Renal cortex interstitium (tissue), 15 donors: ENCODE results near the gene ERLEC1. TPM values are rescaled to one million over a fixed set of nuclear protein-coding genes. Genes with fewer than 3 reads are reported as not detected.
"Not testable (repeated sequence)": the region's sequence is repeated elsewhere in the genome, so short reads cannot be mapped to it uniquely, and the experiment has no call there.

Experiments used
- DNase-seq, 11 donors: peaks; one replicate each; pipeline ENCODE4 v3.0.0-alpha.2; 2013; ENCODE audit warnings: low read depth in 9 of 11, low spot score in 4 of 11; ENCODE audit errors: extremely low read depth in 1 of 11
- long read RNA-seq, 16 experiments: transcript quantifications; one replicate each; lab custom pipeline, GENCODE V29; 2026
- polyA plus RNA-seq, 3 donors: library from polyadenylated mRNA; unstranded; fragments of 120-200 nt; gene quantifications; one replicate each; pipeline ENCODE4 v1.2.1, GENCODE V29; 2013; ENCODE audit not compliant: insufficient read length in 3 of 3

The ERLEC1 gene, protein sequence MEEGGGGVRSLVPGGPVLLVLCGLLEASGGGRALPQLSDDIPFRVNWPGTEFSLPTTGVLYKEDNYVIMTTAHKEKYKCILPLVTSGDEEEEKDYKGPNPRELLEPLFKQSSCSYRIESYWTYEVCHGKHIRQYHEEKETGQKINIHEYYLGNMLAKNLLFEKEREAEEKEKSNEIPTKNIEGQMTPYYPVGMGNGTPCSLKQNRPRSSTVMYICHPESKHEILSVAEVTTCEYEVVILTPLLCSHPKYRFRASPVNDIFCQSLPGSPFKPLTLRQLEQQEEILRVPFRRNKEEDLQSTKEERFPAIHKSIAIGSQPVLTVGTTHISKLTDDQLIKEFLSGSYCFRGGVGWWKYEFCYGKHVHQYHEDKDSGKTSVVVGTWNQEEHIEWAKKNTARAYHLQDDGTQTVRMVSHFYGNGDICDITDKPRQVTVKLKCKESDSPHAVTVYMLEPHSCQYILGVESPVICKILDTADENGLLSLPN
- 10 to 100 TPM; 64.1 to 72.0 (median 67.2) TPM for polyA plus RNA-seq
- long read RNA-seq, donor 1, transcript ERLEC1-202 (13 exons, 2,271 nt), result minor isoform, 5 of 35 reads
- long read RNA-seq, donor 1, transcript ERLEC1-201 (14 exons, 2,433 nt), result major isoform, 12 of 35 reads
- long read RNA-seq, donor 1, partial matches to known transcripts, result 18 of 35 reads
- long read RNA-seq, donor 1, other reads (novel, unspliced or antisense), result 0 of 35 reads
- long read RNA-seq, donor 2, transcript ERLEC1-201 (14 exons, 2,433 nt), result major isoform, 10 of 22 reads
- long read RNA-seq, donor 2, partial matches to known transcripts, result 11 of 22 reads
- long read RNA-seq, donor 2, other reads (novel, unspliced or antisense), result 0 of 22 reads
- long read RNA-seq, donor 3, transcript ERLEC1-201 (14 exons, 2,433 nt), result major isoform, 13 of 35 reads
- long read RNA-seq, donor 3, partial matches to known transcripts, result 20 of 35 reads
- long read RNA-seq, donor 3, other reads (novel, unspliced or antisense), result 0 of 35 reads
- long read RNA-seq, donor 4, transcript ERLEC1-201 (14 exons, 2,433 nt), result major isoform, 14 of 19 reads
- long read RNA-seq, donor 4, transcript ERLEC1-202 (13 exons, 2,271 nt), result minor isoform, 5 of 19 reads
- long read RNA-seq, donor 4, partial matches to known transcripts, result 0 of 19 reads
- long read RNA-seq, donor 4, other reads (novel, unspliced or antisense), result 0 of 19 reads
- long read RNA-seq, donor 5, result 0 reads
- long read RNA-seq, donor 6, transcript ERLEC1-201 (14 exons, 2,433 nt), result major isoform, 5 of 27 reads
- long read RNA-seq, donor 6, partial matches to known transcripts, result 18 of 27 reads
- long read RNA-seq, donor 6, other reads (novel, unspliced or antisense), result 0 of 27 reads
- long read RNA-seq, donor 7, transcript ERLEC1-201 (14 exons, 2,433 nt), result minor isoform, 7 of 39 reads
- long read RNA-seq, donor 7, transcript ERLEC1-202 (13 exons, 2,271 nt), result major isoform, 12 of 39 reads
- long read RNA-seq, donor 7, partial matches to known transcripts, result 20 of 39 reads
- long read RNA-seq, donor 7, other reads (novel, unspliced or antisense), result 0 of 39 reads
- long read RNA-seq, donor 8, transcript ERLEC1-201 (14 exons, 2,433 nt), result minor isoform, 9 of 40 reads
- long read RNA-seq, donor 8, transcript ERLEC1-202 (13 exons, 2,271 nt), result major isoform, 13 of 40 reads
- long read RNA-seq, donor 8, partial matches to known transcripts, result 18 of 40 reads
- long read RNA-seq, donor 8, other reads (novel, unspliced or antisense), result 0 of 40 reads
- long read RNA-seq, donor 9, transcript ERLEC1-201 (14 exons, 2,433 nt), result major isoform, 11 of 24 reads
- long read RNA-seq, donor 9, partial matches to known transcripts, result 9 of 24 reads
- long read RNA-seq, donor 9, other reads (novel, unspliced or antisense), result 0 of 24 reads
- long read RNA-seq, donor 10, transcript ERLEC1-201 (14 exons, 2,433 nt), result major isoform, 14 of 29 reads
- long read RNA-seq, donor 10, partial matches to known transcripts, result 14 of 29 reads
- long read RNA-seq, donor 10, other reads (novel, unspliced or antisense), result 0 of 29 reads
- long read RNA-seq, donor 11, transcript ERLEC1-201 (14 exons, 2,433 nt), result major isoform, 13 of 17 reads
- long read RNA-seq, donor 11, partial matches to known transcripts, result 0 of 17 reads
- long read RNA-seq, donor 11, other reads (novel, unspliced or antisense), result 0 of 17 reads
- long read RNA-seq, donor 12, transcript ERLEC1-201 (14 exons, 2,433 nt), result major isoform, 5 of 6 reads
- long read RNA-seq, donor 12, partial matches to known transcripts, result 0 of 6 reads
- long read RNA-seq, donor 12, other reads (novel, unspliced or antisense), result 0 of 6 reads
- long read RNA-seq, donor 13, transcript ERLEC1-202 (13 exons, 2,271 nt), result minor isoform, 9 of 75 reads
- long read RNA-seq, donor 13, transcript ERLEC1-201 (14 exons, 2,433 nt), result major isoform, 21 of 75 reads
- long read RNA-seq, donor 13, partial matches to known transcripts, result 40 of 75 reads
- long read RNA-seq, donor 13, other reads (novel, unspliced or antisense), result 5 of 75 reads
- long read RNA-seq, donor 14, transcript ERLEC1-201 (14 exons, 2,433 nt), result major isoform, 16 of 21 reads
- long read RNA-seq, donor 14, partial matches to known transcripts, result 0 of 21 reads
- long read RNA-seq, donor 14, other reads (novel, unspliced or antisense), result 0 of 21 reads
- long read RNA-seq, donor 15, transcript ERLEC1-201 (14 exons, 2,433 nt), result major isoform, 7 of 9 reads
- long read RNA-seq, donor 15, partial matches to known transcripts, result 0 of 9 reads
- long read RNA-seq, donor 15, other reads (novel, unspliced or antisense), result 0 of 9 reads
- long read RNA-seq, donor 16, transcript ERLEC1-202 (13 exons, 2,271 nt), result minor isoform, 11 of 184 reads
- long read RNA-seq, donor 16, transcript ERLEC1-201 (14 exons, 2,433 nt), result major isoform, 43 of 184 reads
- long read RNA-seq, donor 16, partial matches to known transcripts, result 129 of 184 reads
- long read RNA-seq, donor 16, other reads (novel, unspliced or antisense), result 0 of 184 reads

DNA sequence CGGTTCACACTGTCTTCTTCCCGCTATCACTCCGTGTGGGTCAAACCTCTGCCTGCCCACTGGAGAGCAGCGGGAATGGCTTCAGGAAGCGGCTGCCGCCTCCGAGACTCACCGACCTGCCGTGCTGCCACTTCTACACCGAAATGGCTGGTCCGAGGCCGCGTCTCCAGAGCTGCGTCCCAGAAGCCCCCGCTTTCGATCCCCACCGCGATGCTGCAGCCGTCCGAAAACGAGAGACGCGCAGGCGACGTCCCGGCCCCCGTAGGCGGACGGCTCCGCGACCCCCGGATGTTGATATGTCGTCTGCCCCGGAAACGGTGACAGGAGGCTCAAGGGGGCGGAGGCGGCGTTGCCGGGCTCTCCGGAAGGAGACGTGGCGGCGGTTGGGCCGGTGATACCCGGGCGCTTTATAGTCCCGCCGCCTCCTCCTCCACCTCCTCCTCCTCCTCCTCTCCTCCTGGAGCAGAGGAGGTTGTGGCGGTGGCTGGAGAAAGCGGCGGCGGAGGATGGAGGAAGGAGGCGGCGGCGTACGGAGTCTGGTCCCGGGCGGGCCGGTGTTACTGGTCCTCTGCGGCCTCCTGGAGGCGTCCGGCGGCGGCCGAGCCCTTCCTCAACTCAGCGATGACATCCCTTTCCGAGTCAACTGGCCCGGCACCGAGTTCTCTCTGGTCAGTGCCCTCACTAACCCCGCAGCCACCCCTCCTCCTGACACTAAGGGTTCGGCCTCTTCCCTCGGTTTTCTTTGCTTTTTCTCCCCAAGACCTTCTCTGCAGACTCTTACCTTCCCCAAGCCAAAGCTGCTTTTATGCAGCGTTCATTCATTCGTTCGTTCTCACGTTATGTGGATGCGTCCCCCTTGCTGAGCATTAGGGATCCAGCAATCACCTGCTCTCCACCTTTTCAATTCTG is at the start of gene ERLEC1, which contains the start of gene ASB3:
Gene ERLEC1, plus strand, starts transcription at position 340 of the 909 bp plus-strand sequence. Its CDS starts 167 bp downstream, at position 507.
Gene ASB3, minus strand, starts transcription at position 249 of the 909 bp plus-strand sequence. CDS start 21,381 bp downstream, outside the sequence.
- peak; percentile 77 to 91 (median 88) for DNase-seq

DNA sequence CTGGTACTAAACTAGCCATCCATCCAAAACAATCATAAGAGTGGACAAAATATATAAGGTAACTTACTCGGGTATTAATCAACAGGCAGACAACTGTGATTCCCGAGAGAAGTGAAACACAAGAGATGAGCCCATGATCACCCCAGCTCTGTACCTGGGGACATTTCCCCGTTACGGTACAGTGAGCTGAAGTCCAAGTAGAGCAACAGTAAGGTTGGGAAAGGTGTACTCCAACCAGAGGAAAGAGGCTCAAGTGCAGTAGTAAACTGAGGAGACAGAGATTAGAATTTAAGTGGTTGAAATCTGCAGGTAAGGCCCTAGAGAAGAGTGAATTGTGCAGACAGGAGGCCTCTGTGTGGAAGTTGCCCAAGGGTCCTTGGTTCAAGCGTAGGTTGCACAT is 49.8 kb upstream of the ERLEC1 start:
- no peak for DNase-seq

DNA sequence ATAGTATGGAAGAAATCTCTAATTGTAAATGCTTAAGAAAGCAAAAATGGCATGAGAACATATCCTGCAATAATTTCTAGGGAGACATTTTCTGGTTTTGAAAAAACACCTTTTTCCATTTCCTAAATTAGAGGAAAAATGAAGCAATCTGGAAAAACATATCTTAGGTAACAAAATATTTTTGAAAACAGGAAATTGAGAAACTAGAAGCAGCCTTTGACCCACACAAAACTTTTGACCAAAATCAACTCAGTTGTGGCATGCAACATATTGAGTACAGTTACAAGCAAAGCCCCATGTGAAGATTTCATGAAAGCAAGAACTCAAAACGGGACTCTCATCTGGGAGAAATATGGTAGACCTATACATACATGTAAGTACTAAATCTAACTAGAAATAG is 47.8 kb upstream of the ERLEC1 start:
- no peak for DNase-seq

DNA sequence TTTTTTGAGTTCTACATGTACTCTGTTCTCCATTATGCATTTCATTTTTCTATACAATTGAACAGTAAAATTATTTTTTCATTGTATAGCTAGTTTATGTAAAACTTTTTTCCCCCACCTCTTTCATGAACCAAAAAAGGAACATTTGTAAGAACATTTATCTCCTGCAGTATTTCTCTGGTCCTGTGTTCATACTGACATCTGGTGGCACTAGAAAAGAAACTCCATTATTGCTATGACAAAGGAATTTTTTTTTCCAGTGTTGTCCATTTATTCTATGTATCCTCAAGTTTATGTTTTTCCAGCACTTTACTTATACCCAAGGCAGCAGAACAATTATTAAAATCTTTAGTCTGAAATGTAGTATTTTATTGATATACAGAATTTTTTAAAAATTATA is 46.7 kb upstream of the ERLEC1 start:
- peak in 6 of 11 donors; percentile 2 to 28 (median 11) for DNase-seq

DNA sequence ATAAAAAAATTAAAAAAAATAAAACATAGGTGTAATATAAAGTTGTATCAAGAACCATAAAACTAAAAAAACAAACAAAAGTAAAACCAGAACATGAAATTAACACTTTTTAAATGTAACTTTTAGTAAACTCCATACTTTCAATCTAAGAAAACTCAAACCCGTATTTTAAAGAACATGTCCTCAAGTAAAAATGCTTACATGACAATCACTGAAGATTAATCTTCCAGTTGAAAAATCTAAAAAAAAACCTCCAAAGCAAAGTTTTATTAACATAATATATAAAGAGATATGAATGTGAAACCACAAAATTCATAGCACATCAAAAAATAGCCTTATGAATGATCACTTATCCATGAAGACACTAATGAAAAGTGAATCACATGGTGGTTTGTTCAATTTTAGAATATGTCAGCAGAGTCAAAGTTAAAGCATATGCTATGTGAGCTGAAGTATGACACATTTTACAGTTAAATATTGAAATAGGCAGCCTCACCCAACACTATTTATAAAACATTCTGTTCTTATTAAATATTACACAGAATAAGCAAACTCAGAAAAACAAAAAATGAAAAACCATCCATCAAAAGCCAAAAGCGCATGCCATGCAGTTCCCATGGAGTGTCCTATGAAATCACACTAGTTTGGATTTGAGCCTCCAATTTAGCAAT is 42.3 kb upstream of the ERLEC1 start:
- DNase-seq, result no peak

DNA sequence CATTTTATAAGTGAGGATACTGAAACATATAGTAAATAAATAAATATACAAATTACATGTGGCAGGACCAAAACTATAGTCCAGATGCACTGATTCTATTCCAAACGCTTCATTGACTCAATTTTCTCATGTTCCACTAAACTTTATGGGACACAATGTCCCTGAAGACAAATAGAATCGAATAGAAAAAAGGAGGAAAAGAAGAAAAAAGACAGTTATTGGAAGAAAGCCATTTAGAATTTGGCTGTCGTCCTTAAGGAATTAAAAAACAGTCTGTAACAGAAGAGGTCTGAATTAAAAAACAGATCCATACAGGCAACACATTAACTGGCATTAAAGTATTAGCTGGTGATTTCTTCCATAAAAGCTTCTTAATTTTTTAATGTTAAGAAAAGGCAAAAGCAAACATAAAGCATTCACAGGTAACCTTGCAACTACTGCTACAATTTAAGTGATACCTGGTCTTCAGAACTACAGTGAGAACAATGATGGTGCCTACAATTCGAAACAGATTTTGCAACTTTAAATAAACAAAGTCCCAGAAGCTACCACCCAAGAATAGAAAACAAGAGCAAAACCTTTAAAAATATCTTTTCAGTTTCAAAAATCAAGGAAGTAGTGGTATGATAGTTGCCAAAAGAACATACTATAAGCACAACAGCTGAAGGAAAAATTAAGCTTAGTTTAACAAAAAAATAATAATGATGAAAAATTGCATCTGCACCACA is 36.6 kb upstream of the ERLEC1 start:
- DNase-seq, result no peak

DNA sequence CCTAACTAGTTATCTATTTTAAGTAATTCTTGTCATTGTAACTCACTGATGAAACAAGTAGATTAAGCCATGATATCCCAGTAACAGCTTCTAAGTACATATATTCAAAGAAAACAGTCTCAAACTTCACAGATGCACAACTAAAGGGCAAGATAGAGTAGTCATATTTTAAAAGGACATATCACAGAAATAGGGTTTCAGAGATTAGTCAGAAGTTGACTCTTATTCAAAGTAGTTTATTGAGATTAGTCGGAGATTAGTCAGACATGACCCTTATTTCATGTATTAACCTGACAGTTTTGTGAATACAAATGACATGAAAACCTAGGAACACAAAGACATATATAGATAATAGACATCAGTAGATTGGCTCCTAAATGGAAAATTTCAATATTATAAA is 35.1 kb upstream of the ERLEC1 start:
- DNase-seq, result no peak

DNA sequence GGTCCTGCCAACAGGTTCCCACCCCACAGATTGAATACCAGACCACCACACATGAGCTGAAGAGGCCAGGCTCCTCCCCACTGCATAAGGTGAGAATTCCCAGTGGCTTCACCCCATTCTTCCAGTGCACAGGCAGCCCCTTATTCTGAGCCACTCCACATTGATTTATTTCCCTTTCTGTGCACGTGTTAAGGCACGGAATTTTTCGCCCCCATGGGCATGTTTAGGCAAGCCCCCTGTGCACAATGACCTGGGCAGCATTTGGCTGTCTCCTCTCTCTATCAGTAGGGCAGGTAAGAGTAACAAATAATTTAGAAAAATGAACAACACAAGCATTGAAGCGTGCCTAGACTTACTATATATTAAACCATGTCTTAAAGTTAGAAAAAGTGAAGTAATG is 34.5 kb upstream of the ERLEC1 start:
- DNase-seq, result no peak

DNA sequence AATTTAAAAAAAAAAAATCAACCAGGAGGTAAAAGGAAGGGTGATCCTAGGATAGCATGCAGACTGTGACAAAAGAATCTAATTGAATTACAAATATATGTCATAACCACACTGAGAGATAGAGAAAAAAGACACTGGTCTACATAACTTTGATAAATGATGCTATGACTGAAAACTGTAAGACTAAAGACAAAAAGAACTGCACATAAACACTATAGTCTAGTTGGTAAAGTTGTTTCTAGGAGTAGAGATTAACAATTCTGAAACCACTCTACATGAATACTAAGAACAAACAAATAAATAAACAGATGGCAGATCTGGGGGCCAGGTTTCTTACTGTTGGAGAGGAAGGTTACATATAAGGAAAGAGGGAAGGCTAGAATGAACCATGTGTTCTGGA is 33.8 kb upstream of the ERLEC1 start:
- DNase-seq, result no peak

DNA sequence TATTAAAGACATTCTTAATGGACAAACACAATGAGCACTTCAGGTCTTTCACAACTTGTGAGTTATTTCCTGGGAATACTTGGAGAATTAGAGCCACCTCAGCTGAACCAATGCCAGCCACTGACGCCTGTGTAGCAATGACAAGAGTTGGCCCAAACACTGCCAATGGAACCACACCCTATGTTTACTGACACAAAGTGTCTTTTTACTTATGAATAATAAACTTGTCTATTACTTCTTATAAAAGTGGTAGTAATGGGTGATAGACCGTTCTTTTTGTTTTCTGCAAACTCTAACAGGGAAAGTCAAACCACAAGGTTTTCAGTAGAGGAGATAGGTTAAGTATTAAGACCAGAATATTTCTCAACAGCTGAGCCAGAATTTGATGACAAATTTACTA is 31.7 kb upstream of the ERLEC1 start:
- no peak for DNase-seq

DNA sequence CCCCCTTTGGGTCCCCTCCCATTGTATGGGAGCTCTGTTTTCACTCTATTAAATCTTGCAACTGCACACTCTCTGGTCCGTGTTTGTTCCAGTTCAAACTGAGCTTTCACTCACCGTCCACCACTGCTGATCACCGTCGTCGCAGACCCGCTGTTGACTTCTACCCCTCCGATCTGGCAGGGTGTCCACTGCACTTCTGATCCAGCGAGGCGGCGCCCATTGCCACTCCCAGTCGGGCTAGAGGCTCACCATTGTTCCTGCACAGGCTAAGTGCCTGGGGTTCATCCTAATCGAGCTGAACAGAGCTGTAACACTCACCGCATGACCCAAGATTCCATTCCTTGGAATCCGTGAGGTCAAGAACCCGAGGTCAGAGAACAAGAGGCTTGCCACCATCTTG is 30.2 kb upstream of the ERLEC1 start:
- DNase-seq, result no peak

DNA sequence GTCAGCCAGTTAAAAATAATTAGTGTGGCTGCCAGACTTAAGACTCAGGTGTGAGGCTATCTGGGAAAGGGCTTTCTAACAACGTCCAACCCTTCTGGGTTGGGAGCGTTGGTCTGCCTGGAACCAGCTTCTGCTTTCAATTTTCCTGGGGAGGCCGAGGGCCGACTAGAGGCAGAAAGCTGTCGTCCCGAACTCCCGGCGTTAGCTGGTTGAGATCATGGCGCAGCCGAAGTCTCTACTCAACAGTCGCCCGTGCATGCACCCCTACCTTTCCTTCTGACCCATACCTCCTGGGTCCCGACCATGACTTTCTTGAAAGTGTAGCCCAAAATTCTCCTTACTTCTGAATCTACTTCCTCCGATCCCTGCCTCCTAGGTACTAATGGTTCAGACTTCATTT is 29.6 kb upstream of the ERLEC1 start:
- not testable (repeated sequence) for DNase-seq

DNA sequence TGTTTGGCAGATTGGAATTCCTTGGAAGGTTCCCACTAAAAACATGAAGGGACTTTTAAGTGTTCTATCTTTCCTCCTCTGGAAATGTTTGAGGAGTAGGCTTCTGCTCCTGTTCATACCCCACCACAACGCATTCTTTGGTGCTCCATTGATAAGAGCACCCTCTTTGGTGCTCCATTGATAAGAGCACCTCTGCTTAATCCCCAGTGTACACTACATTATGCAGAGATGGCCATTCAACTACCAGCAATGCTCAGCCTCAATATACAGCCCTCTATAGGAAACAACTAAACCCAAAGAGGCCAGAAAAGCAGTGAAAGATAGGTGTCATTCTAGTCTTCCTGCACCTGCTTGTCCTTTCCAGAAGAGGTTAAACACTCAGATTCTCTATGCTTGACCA is 21.1 kb upstream of the ERLEC1 start:
- no peak for DNase-seq
